DMS 273 (cell line): ENCODE measurements around the gene CASQ1.
A peak's percentile ranks its signal among the peaks of the same experiment; 100 is the strongest.

Experiments
- DNase-seq: peaks from one replicate; lab custom pipeline; 2025; ENCODE audit not compliant: unreplicated experiment; lab: John Stamatoyannopoulos, UW

The CASQ1 gene

DNA sequence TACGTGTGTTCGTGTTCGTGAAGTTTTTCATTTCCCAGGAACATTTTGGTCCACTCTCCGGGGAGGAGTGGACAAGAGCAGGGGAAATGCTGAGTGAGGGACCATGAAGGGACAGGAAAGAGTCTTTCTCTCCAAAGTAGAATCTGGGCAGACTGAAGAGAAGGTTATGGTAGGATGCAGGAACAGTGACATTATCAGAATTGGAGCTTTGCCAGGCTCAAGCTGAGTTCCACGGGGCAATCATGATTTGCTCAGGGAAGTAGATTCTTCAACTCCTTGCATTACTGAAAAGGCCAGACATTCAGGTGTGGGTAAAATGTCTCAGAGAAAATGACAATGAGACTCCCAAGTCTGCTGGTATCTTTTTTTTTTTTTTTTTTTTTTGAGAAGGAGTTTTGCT lies 22.4 kb upstream of the CASQ1 start:
- no peak for DNase-seq

DNA sequence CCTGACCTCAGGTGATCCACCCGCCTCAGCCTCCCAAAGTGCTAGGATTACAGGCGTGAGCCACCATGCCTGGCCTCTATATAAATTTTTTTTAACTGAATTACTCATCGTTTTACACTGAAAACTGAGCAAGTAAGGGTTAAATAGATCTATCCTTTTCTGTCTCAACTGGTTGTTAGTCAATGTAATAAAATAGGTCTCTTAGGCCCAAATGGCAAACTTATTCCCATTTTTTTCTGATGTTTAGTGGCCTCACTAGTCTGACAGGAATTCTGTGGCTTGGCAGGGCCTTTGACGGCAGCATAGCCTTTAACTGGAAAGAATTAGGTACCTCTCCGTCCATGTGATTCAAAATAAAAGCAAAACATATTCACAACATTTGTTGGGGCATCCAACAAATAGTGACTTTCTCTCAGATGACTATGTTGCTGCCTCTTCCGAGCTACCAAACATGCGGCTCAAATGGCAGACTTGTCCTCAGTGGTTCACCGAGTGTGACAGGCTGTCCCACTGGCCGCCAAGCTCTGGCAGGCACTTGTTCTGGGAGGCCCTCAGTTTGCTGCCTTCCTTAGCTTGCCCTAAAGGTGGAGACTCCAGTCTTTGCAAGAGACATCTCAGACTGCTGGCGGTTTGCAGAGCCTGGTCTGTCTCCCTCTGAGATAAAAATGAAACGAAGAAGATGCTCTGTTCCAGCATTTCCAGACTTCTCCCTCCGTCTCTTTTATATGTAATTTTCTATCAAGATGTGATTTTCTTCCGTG lies 21.6 kb upstream of the CASQ1 start:
- DNase-seq, result peak; percentile 11

DNA sequence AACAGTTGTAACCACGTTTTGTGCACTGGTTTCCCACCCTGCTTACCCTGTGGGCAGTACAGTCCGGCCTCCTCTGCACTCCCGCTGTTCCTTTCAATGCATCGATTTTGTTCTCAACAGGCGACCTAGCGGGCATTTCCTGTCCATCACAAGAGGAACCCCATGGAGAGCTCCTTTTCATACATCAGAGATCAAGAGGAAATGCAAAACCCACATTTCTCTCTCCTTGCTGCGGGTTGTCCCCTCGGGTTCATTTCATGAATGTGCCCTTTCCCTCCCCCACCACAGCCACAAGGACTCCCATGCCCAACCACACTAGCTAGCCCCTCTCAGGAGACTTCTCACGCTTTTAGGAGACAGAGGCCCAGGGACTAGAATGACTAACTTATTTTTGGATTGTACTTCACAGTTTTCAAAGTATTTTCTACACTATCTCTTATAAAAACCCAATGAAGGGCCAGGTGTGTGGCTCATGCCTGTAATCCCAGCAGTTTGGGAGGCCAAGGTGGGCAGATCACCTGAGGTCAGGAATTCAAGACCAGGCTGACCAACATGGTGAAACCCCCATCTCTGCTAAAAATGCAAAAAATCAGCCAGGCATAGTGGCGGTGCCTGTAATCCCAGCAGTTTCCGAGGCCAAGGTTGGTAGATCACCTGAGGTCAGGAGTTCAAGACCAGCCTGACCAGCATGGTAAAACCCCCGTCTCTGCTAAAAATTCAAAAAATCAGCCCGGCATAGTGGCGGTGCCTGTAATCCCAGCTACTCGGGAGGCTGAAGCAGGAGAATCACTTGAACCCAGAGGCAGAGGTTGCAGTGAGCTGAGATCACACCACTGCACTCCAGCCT lies 20.6 kb upstream of the CASQ1 start:
- DNase-seq, result no peak

DNA sequence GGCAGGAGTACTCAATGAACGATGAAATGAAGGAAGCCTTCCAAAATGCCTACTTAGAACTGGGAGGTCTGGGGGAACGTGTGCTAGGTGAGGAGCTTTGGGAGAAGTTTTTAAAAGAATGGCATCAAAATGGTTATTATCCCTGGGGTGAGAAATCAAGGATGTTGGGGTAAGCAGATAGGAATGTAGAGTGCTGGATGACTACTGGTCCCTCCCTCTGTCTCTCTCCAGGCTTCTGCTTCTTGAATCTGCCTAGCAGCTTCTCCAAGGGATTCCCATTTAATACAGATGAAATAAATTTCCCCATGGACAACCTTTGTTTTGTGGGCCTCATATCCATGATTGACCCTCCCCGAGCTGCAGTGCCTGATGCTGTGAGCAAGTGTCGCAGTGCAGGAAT lies 19.0 kb upstream of the CASQ1 start:
- no peak for DNase-seq

DNA sequence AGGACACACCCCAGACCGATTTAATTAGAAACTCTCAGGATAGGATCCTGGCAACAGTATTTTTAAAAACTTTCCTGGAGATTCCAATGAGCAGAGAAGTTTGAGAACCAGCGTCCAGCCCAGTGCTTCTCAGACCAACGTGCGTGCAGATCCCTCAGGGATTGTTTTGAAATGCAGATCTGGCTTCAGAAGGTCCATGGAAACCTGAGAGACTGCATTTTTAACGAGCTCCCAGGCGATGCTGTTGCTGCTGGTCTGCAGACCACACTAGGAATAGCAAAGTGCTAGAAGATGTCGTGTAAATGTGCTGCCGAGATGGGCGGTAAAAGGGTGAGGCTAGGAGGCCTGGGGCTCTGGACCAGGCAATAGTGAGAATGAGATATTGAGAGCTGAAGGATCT lies 18.4 kb upstream of the CASQ1 start:
- no peak for DNase-seq

DNA sequence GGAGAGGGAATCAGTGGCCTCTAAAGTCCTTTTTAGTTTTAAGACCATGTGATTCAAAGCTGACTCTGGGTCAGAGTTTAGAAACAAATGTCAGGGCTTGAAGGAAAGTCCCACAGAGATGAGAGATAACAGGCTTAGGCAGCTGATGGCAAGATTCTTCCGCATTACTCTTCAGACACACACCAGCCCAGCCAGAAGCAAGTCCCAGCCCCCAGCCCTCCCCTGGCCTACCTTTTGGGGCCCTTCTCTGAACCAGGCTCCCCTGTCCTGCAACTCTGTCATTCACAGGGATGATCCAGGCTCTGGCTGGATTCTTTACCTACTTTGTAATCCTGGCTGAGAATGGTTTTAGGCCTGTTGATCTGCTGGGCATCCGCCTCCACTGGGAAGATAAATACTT lies 13.1 kb upstream of the CASQ1 start:
- DNase-seq, result no peak

DNA sequence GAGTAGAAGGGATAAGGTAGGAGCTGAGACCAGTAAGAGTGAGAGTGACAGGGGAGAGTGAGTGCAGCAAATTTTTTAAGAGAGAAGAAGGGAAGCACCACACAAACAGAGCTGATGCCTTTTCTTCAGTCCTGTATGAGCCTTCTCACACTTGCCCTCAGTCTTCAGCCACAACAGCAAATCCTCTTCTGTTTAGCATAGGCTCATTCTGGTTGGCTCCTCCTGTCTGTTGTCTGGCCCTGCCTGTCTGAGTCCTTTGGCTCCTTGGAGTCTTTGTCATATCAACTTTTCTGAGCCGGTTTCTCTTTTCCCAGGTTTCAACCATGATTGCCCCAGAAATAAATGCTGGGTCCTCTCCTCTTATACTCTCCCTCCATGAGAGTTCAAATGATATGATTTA lies 12.7 kb upstream of the CASQ1 start:
- DNase-seq, result no peak

DNA sequence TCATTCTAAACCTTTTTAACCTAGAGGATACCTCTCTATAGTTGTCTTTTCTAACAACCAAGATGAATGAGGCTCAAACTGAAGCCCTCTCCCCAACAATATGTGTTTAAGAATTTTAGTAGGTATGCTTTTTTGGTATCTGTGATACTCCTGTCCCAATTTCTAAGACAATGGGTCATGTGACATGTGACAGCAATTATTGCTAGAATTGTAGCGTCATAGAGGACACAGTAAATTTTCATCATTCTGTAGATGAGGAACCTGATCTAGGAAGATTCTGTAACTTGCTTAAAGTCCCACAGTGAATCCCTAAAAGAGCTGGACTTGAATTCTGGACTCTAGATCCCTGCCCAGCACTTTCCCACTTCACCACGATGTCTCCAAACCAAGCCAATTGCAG lies 11.6 kb upstream of the CASQ1 start:
- DNase-seq, result no peak

DNA sequence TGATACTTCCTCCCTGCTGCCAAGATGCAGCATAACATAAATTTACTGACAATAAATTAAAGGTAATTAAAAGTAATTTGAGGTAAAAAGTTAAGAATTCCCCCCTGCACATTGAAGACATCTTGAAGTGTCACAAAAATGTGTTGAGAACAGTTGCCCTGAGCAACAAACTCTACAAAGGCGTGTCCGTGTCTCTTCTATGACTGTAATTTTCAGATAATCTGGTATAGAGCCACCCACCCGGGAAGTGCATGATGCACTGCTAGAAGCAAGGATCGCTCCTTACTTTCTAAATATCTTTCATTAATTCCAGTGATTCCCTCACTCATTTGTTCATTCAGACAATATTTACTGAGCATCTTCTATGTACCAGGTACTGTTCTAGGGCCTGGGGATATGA lies 11.0 kb upstream of the CASQ1 start:
- DNase-seq, result no peak

DNA sequence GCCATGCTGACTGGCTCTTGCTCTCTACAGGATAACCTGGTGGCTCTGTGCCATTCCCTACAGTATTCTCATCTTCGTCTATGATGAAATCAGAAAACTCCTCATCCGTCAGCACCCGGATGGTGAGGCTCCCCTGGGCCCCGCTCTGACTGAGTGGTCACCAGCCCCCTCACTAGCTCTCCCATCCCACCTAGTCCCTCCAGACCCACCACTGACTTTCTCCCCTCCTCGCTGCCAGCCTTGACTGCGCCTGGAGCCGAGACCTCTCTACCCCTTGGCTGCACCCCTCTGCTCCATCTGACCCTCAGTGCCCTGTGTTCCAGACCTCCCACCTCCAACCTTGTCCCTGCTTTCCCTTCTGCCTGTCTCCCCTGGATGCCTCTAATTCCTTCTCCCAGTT lies 4.1 kb upstream of the CASQ1 start:
- no peak for DNase-seq

DNA sequence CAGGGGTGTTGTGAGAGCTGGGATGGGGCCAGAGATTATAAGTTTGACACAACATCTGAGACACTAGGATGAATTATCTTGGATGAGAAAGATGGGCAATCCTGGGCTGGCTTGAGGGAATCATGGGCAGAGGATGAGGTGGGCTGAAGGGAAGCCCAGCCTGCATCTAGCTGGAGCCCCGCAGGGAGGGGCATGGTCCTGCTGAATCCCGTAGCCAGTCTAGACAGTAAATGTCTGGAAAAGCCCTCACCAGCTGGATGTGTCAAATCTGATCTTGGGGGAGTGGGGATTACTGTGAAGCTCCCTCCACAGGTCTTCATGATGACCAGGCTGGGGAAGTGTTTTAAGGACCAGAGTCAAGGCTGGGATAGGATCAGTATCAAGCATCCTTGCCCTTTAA lies 3.6 kb upstream of the CASQ1 start:
- DNase-seq, result no peak

DNA sequence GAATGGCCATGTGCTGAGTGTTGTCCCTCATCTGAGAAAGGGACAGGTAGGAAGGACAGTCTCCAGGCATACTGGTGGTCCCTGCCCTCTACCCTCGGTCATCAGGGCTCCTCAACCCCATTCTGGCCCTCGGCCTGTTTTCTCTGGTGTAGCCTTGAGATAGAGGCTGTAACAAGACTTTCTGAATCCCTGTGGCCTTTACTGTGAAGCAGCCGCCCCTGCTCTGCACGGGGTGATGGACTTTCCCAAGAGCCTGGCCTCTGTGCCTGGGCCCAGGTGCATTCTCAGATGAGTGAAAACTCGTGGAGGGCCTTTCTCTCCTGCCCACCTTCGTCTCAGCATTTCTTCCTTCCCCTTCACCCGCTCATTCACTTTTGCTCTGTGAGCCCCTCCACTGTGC lies 3.0 kb upstream of the CASQ1 start:
- no peak for DNase-seq

DNA sequence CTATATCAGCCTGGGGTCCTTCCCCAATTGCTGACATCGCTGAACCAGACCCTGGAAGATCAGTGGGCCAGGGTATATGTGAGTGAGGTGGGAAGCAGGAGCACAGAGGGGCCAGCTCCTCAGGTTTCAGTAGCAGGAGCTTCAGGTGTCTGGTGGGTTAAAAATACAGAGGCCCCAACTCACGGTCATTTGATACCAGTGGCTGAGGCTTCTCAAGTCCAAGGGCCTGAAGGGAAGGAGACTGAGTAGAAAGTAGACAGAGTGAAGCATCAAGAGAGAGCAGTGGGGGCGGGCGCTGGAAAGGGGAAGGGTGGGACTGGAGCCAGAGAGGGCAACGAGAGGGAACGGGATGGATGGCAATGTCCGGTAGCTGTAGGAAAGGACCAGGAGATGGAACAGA lies 2.0 kb upstream of the CASQ1 start:
- DNase-seq, result no peak

DNA sequence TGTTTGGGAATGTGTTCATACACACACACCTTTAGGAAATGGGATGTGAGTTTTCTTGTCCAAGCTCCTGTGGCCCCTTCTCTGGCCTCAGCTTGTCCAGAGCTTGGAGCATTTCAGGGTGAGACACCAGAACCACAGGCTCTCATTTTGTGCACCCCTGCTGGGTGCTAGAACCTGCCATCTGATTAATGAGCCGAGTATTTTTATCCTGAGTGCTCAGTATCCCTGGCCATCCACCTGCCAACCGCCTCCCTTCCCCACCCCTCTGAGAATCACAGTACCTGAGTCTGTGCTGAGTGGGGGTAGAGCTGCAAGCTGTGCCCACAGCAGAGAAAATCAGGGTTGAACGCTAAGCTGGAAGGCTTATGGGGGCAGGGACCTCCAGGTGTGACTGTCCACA lies 1.4 kb downstream of the CASQ1 start:
- DNase-seq, result no peak

DNA sequence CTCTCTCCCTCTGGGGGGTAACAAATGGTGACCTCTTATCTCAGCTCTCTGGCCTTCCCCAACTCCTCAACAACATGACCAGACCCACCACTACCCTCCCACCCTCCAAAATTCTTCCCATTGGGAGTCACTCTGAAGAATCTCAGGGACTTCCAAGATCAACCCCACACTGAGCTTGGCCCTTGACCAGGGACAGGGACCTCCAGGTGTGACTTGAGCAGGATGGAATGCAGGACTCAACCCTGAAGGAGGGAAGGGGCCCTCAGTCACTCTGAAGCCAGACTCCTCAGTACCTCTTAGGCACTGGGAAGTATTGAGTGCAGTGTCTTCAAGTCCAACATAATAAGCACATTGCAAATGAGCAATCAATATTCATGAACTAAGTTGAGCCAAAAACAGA lies 1.9 kb downstream of the CASQ1 start:
- DNase-seq, result no peak

DNA sequence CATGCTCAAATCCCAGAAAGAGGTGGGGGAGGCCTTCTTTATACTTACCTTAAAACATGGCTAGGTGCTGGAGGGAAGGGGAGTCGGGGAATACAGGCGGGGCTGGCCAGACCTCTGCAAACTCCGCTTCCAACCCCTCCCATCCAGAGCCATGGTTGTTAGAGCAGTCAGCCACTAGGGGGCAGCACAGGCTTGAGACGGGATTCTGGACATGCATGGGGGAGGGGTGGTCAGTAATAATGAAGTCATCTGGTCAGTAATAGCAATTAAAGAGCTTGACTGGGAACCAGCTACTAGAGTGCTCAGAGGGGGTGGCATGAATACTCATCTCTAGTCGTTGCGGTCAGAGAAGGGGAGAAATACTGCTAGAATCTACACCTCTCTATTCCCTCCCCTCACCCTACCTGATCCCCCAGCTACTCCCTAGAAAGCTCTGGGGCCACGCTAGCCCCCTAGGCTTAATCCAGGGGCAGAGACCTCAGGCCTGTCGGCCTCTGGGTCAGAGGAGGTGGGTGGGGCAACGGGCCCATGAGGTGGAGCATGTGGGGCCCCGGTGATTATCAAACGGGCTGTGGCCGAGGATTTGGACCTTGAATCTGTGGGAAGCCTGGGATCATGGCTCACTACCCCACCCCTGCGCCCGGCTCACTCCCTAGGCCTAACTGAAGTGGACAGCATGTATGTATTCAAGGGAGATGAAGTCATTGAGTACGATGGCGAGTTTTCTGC lies 2.9 kb downstream of the CASQ1 start:
- peak; percentile 94 for DNase-seq

DNA sequence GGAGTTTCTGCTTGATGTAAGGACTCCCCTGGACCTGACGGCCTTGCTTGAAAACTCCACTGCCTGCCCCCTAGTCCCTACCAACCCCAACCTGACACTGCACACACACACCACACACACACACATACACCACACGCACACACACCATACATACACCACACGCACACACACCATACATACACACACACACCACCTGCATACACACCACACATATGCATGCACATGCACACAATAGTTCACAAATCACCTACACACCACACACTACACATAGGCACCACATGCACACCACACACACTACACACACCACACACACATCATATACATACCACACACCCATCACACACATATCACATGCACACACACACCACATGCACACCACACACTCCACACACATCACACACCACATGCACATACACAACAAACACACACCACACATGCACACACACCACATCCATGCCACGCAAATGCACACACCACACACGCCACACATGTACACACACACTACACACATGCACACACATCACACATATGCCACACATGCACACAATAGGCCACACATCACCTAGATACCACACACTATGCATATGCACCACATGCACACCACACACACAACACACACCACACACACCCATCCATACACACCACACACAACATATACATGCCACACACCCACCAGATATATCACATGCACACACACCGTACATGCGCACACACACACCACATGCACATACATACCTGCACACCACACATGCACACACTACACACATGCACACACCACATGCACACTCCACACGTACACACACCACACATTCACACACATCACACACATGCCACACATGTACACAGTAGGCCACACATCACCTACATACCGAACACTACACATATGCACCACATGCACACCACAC lies 3.7 kb downstream of the CASQ1 start:
- no peak for DNase-seq

DNA sequence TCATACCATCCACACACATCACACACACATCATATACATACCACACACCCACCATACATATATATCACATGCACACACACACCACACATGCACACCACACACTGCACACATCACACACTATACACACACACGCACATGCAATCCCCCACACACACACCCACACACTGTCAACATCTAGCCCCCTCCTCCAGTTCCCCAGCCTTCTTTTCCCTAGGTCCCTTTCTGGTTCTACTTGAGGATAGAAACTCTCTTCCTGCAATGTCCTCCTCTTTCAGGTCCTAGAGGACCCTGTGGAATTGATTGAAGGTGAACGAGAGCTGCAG lies 4.3 kb downstream of the CASQ1 start:
- DNase-seq, result no peak

DNA sequence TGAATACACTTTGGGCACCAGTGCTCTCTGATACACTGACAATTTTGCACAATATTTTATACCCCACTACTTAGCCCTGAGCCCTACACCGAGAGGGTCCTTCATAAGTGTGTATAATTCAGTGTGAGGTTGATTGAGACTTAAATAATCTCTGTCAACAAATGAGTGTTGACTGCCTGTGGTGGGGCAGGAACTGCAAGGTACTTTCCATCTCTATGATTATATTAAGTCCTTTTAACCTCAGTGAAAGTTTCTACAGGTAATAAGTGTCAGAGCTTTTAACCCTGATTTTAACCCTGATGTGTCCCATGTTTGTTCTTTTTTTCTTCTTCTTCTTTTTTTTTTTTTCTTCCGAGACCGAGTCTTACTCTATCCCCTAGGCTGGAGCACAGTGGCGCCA lies 5.8 kb downstream of the CASQ1 start:
- no peak for DNase-seq

DNA sequence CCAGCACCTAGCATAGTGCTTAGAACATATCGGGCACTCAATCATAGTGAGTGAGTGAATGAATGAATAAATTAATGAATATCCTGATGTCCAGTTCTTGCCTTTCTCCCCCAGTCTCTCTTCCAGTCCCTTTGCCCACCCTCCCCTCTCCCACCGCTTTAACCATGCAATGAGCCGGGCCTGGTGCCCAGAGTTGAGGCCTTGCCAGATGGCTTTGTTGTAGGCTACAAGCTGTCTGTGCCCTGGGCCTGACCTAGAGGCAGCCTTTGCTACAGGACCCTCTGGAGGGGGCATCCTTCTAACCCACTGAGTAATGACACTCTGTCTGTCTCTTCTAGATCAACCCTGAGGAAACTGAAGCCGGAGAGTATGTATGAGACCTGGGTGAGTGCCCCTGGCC lies 6.9 kb downstream of the CASQ1 start:
- peak; percentile 85 for DNase-seq

DNA sequence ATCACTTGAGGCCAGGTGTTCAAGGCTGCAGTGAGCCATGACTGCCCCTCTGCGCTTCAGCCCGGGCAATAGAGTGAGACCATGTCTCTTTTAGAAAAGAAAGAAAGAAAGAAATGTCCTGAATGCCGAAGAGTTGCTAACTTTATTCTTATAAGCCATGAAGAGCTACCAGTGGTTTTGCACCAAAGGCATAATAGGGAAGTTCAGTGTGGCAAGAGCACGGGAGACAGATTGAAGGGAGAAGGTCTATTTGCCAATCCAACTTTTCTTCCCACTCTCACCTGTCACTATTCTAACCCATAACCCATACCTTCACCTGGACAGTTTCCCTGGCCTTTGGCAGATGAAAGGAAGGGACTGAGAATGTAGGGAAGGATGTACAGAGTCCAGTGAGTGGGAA lies 10.4 kb downstream of the CASQ1 start:
- DNase-seq, result no peak
